Thyroid gland (tissue), 4 donors: ENCODE data around the gene MALAT1. TPM values are rescaled to one million over a fixed set of nuclear protein-coding genes. Genes with fewer than 3 reads are reported as not detected.
"Not testable (repeated sequence)": the region's sequence is repeated elsewhere in the genome, so short reads cannot be mapped to it uniquely, and the experiment has no call there.

Experiments used
- DNase-seq, 2 donors: peaks; one replicate each; pipeline ENCODE4 v3.0.0-alpha.2; 2019
- H3K27ac ChIP-seq, 3 donors: fragments of 200-600 bp; sonication (generic); 1 replicate in 2 of 3; 2 replicates in 1 of 3; pipeline ENCODE4 v1.5.1; 2016 to 2019; ENCODE audit warnings: mild to moderate bottlenecking in 1 of 3, moderate library complexity in 1 of 3
- H3K27me3 ChIP-seq: fragments of 200-600 bp; sonication (generic); one replicate; pipeline ENCODE4 v1.5.1; 2019
- H3K36me3 ChIP-seq, 2 donors: fragments of 200-600 bp; sonication (generic); one replicate each; pipeline ENCODE4 v1.5.1; 2016 to 2019
- H3K4me1 ChIP-seq, 2 donors: fragments of 200-600 bp; sonication (generic); one replicate each; pipeline ENCODE4 v1.5.1; 2017 to 2019
- H3K4me3 ChIP-seq, 3 donors: fragments of 200-600 bp; sonication (generic); replicated peaks in 1 of 3; 1 replicate in 2 of 3; 2 replicates in 1 of 3; pipeline ENCODE4 v1.5.1; 2016; ENCODE audit warnings: mild to moderate bottlenecking in 1 of 3
- H3K9me3 ChIP-seq: fragments of 200-600 bp; sonication (generic); one replicate; pipeline ENCODE4 v1.5.1; 2017
- POLR2A ChIP-seq, 2 donors: fragments of 450-650 bp; IDR thresholded peaks; one replicate each; pipeline ENCODE4 v1.6.1; 2017; ENCODE audit warnings: antibody characterized with exemption in 2 of 2, mild to moderate bottlenecking in 2 of 2, moderate library complexity in 1 of 2
- WGBS, 2 donors: methylation state at CpG; one replicate each; pipeline ENCODE4 v1.1.5; 2017; 5-methylcytosine and 5-hydroxymethylcytosine counted together
- intact Hi-C: fragments of 100-400 bp; cut with DNase I; formaldehyde crosslinking; loops from one replicate; pipeline ENCODE4 v1.15.1; 2023
- total RNA-seq, 4 donors: library from RNA; depleted of rRNA; stranded (reverse); fragments of >200 nt; gene quantifications; one replicate each; pipeline ENCODE4 v1.2.3, GENCODE V29; 2016
- TF ChIP-seq, protein P1 (sequence below), 6 experiments: fragments of 200-600 bp in 3 of 6; fragments of 450-650 bp in 3 of 6; sonication (generic) in 3 of 6; IDR thresholded peaks; one replicate each; pipeline ENCODE4 v1.5.1; 2016 to 2019; ENCODE audit warnings: antibody characterized with exemption in 6 of 6, mild to moderate bottlenecking in 2 of 6, inconsistent platforms in 1 of 6, moderate library complexity in 1 of 6

MALAT1 gene
- total RNA-seq, 4 donors from 2014 or later, result 20,994 to 36,233 (median 26,043) TPM

DNA sequence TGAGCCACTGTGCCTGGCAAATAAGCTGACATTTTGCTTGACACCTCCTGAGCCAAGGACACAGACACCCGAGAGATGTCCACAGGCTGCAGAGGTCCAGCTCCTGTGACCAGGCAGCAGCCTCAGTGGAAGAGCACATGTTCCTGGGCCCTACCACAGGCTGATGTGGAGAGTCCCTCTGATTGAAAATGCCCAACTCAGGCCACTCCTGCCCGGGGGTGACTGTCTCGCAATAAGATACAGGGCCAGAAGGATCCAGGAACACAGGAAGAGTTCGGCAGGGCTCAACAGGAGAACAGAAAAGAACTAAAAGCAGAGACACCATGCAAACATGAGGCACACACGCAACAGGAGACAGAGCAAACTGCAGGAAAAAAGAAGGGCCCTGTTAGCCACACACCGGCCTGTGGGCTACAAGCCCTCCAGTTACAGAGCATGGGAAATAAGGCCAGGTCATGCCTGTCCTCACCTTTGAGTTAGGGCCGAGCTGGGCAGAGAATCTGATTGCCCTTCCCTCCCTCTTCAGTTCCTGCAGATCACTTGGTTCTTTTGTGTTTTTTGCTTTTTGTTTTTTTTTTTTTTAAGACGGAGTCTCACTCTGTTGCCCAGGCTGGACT, 28.3 kb upstream of the MALAT1 start:
- 61 to 64% methylated on average over 8 of the region's 8 CpGs for WGBS, 2 donors
- TF ChIP-seq, protein P1, sequence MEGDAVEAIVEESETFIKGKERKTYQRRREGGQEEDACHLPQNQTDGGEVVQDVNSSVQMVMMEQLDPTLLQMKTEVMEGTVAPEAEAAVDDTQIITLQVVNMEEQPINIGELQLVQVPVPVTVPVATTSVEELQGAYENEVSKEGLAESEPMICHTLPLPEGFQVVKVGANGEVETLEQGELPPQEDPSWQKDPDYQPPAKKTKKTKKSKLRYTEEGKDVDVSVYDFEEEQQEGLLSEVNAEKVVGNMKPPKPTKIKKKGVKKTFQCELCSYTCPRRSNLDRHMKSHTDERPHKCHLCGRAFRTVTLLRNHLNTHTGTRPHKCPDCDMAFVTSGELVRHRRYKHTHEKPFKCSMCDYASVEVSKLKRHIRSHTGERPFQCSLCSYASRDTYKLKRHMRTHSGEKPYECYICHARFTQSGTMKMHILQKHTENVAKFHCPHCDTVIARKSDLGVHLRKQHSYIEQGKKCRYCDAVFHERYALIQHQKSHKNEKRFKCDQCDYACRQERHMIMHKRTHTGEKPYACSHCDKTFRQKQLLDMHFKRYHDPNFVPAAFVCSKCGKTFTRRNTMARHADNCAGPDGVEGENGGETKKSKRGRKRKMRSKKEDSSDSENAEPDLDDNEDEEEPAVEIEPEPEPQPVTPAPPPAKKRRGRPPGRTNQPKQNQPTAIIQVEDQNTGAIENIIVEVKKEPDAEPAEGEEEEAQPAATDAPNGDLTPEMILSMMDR (IDR thresholded peaks at IDR 0.05), result no peak
- TF ChIP-seq POLR2A (IDR thresholded peaks at IDR 0.05), result no peak
- intact Hi-C loops, result no loop called here
- Histone ChIP-seq H3K27ac (peak overlapping the region; percentile 98 to 100 (median 100)), H3K27me3 (no peaks in the 10 kb centered on the region), H3K4me1 (peaks cover 25 to 60% of the 10 kb centered on the region in 2 donors), H3K36me3 (no peaks in the 10 kb centered on the region), H3K4me3 (no peak overlapping the region), H3K9me3 (no peaks in the 10 kb centered on the region)
- peak in 1 of 2 donors; percentile 43 for DNase-seq

DNA sequence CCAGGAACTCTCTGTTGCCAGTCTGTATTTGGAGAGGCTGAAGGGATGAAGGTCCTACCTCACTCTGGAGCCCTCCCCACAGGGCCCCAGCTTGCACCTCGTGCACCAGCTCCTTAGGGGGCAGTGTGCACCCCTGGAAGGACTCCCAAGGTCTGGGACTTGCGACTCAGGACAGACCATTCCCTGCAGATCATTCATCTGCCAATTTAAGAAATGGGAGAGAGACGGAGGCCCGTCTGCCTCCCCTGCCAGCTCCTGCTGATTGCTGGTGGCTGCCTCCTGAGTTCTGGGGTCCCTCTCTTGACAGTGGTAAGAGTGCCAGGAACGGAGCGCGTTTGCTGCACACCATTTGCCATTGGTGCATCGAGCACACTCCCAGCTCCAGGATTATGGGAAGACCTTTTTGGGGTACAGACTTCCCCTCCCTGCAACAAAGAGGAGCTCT, 27.4 kb upstream of the MALAT1 start:
- no peaks in the 10 kb centered on the region for H3K36me3 ChIP-seq
- no peak for TF ChIP-seq POLR2A (IDR thresholded peaks at IDR 0.05)
- TF ChIP-seq, protein P1 (IDR thresholded peaks at IDR 0.05), result peak in 5 of 6 experiments; percentile 25 to 71 (median 58)
- WGBS, 2 donors, result 48 to 57% methylated on average over 4 to 5 of the region's 8 CpGs
- H3K4me3 ChIP-seq, result no peak overlapping the region
- no peaks in the 10 kb centered on the region for H3K9me3 ChIP-seq
- no peaks in the 10 kb centered on the region for H3K27me3 ChIP-seq
- peak; percentile 82 to 86 for DNase-seq
- H3K27ac ChIP-seq, result peak overlapping the region; percentile 98 to 100 (median 100)
- intact Hi-C loops, result no loop called here
- peaks cover 29 to 69% of the 10 kb centered on the region in 2 donors for H3K4me1 ChIP-seq

- WGBS, 2 donors, result 80 to 88% methylated on average over 14 of the region's 14 CpGs
- Histone ChIP-seq H3K4me1 (peaks cover 34 to 68% of the 10 kb centered on the region in 2 donors), H3K27ac (peak overlapping the region; percentile 98 to 100 (median 100))
- DNase-seq, result peak in 1 of 2 donors; percentile 30
- H3K9me3 ChIP-seq, intact Hi-C loops, H3K4me3 ChIP-seq, H3K27me3 ChIP-seq, H3K36me3 ChIP-seq: not testable (repeated sequence)
Measured at GRCh38 chr11:65472588-65473277, 26.1 kb upstream of the MALAT1 start.

DNA sequence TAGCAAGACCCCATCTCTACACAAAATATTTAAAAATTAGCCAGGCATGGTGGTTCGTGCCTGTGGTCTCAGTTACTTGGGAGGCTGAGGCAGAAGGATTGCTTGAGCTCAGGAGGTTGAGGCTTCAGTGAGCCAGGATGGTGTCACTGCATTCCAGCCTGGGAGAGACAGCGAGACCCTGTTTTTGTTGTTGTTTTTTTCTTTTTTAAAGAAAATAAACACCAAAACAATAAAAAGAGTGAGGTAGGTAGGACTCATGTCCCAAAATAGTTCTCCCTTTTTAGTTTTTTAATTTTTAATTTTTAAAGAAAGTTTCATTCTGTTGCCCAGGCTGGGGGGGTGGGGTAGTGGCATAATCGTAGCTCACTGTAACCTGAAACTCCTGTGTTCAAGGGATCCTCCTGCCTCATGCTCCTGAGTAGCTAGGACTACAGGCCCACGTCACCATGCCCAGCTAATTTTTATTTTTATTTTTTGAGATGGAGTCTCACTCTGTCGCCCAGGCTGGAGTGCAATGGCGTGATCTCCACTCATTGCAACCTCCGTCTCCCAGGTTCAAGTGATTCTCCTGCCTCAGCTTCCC, 25.5 kb upstream of the MALAT1 start:
- peak in 1 of 2 donors; percentile 3 for DNase-seq
- no peak for TF ChIP-seq POLR2A (IDR thresholded peaks at IDR 0.05)
- TF ChIP-seq, protein P1 (IDR thresholded peaks at IDR 0.05), result no peak
- peak overlapping the region; percentile 98 to 100 (median 100) for H3K27ac ChIP-seq
- H3K4me1 ChIP-seq, result peaks cover 40 to 69% of the 10 kb centered on the region in 2 donors
- WGBS, 2 donors, result 71 to 79% methylated on average over 7 of the region's 7 CpGs
- intact Hi-C loops, result no loop called here
- no peaks in the 10 kb centered on the region for H3K36me3 ChIP-seq
- H3K4me3 ChIP-seq, result no peak overlapping the region
- no peaks in the 10 kb centered on the region for H3K27me3 ChIP-seq
- H3K9me3 ChIP-seq, result no peaks in the 10 kb centered on the region

GRCh38 chr11:65474864-65475263, 24.0 kb upstream of the MALAT1 start:
- no peak for TF ChIP-seq POLR2A (IDR thresholded peaks at IDR 0.05)
- TF ChIP-seq, protein P1 (IDR thresholded peaks at IDR 0.05), result no peak
- DNase-seq, result no peak
- Histone ChIP-seq H3K27me3 (no peaks in the 10 kb centered on the region), H3K4me3 (no peak overlapping the region), H3K4me1 (peaks cover 55 to 69% of the 10 kb centered on the region in 2 donors), H3K9me3 (no peaks in the 10 kb centered on the region), H3K27ac (peak overlapping the region in 1 of 3 donors; percentile 37), H3K36me3 (no peaks in the 10 kb centered on the region)
- 92 to 94% methylated on average over 3 of the region's 3 CpGs for WGBS, 2 donors
- intact Hi-C loops, result no loop called here
